IPS-18a (cell line): ENCODE measurements around the gene DAAM1.

Experiments
- H3K27ac ChIP-seq: one replicate; pipeline ENCODE4 v1.5.1; 2013; ENCODE audit warnings: low read length
- H3K27me3 ChIP-seq: one replicate; pipeline ENCODE4 v1.6.1; 2013; ENCODE audit warnings: mild to moderate bottlenecking, low read length; ENCODE audit not compliant: control insufficient read depth, insufficient read depth
- H3K36me3 ChIP-seq: one replicate; pipeline ENCODE4 v1.6.1; 2013; ENCODE audit warnings: low read depth, low read length; ENCODE audit not compliant: control insufficient read depth
- H3K4me1 ChIP-seq: one replicate; pipeline ENCODE4 v1.6.1; 2013; ENCODE audit warnings: low read depth, low read length; ENCODE audit not compliant: control insufficient read depth
- H3K4me3 ChIP-seq: one replicate; pipeline ENCODE4 v1.5.1; 2013; ENCODE audit warnings: low read length
- H3K9ac ChIP-seq: one replicate; pipeline ENCODE4 v1.6.1; 2013; ENCODE audit warnings: mild to moderate bottlenecking, low read length, moderate library complexity
- H3K9me3 ChIP-seq: one replicate; pipeline ENCODE4 v1.6.1; 2013; ENCODE audit warnings: low read depth, low read length; ENCODE audit not compliant: control insufficient read depth

The DAAM1 gene

GRCh38 chr14:59262717-59263454 lies 74.4 kb downstream of the DAAM1 start:
- no peak overlapping the region for H3K4me3 ChIP-seq
- H3K27ac ChIP-seq: no peak overlapping the region
- H3K9ac ChIP-seq: no peak overlapping the region
- H3K36me3 ChIP-seq: no peaks in the 10 kb centered on the region
- no peaks in the 10 kb centered on the region for H3K9me3 ChIP-seq
- no peaks in the 10 kb centered on the region for H3K4me1 ChIP-seq
- H3K27me3 ChIP-seq: no peaks in the 10 kb centered on the region

- Histone ChIP-seq H3K27ac (no peak overlapping the region), H3K4me1 (no peaks in the 10 kb centered on the region)
Measured at GRCh38 chr14:59265808-59266207, 77.3 kb downstream of the DAAM1 start.

GRCh38 chr14:59267046-59267445 lies 78.6 kb downstream of the DAAM1 start:
- no peaks in the 10 kb centered on the region for H3K9me3 ChIP-seq
- H3K36me3 ChIP-seq: no peaks in the 10 kb centered on the region
- H3K4me3 ChIP-seq: no peak overlapping the region
- H3K27me3 ChIP-seq: no peaks in the 10 kb centered on the region
- H3K27ac ChIP-seq: no peak overlapping the region
- H3K9ac ChIP-seq: no peak overlapping the region
- no peaks in the 10 kb centered on the region for H3K4me1 ChIP-seq

More at GRCh38 chr14:59265808-59266207, 77.3 kb downstream of the DAAM1 start:
- H3K4me3 ChIP-seq: no peak overlapping the region
- H3K27me3 ChIP-seq: no peaks in the 10 kb centered on the region
- H3K9ac ChIP-seq: no peak overlapping the region
- no peaks in the 10 kb centered on the region for H3K36me3 ChIP-seq
- H3K9me3 ChIP-seq: no peaks in the 10 kb centered on the region

- no peaks in the 10 kb centered on the region for H3K27me3 ChIP-seq
- no peaks in the 10 kb centered on the region for H3K36me3 ChIP-seq
- no peaks in the 10 kb centered on the region for H3K4me1 ChIP-seq
- no peaks in the 10 kb centered on the region for H3K9me3 ChIP-seq
- H3K9ac ChIP-seq: no peak overlapping the region
- H3K4me3 ChIP-seq: no peak overlapping the region
- H3K27ac ChIP-seq: no peak overlapping the region
Measured at GRCh38 chr14:59268011-59268410, 79.5 kb downstream of the DAAM1 start.

GRCh38 chr14:59268858-59269257 lies 80.4 kb downstream of the DAAM1 start:
- Histone ChIP-seq H3K27me3 (no peaks in the 10 kb centered on the region), H3K4me1 (no peaks in the 10 kb centered on the region), H3K9ac (no peak overlapping the region), H3K27ac (no peak overlapping the region), H3K4me3 (no peak overlapping the region), H3K36me3 (no peaks in the 10 kb centered on the region), H3K9me3 (no peaks in the 10 kb centered on the region)

- H3K9me3 ChIP-seq: no peaks in the 10 kb centered on the region
- H3K4me3 ChIP-seq: no peak overlapping the region
- no peak overlapping the region for H3K9ac ChIP-seq
- H3K27me3 ChIP-seq: no peaks in the 10 kb centered on the region
- no peaks in the 10 kb centered on the region for H3K36me3 ChIP-seq
- no peaks in the 10 kb centered on the region for H3K4me1 ChIP-seq
- no peak overlapping the region for H3K27ac ChIP-seq
Measured at GRCh38 chr14:59269466-59269865, 81.0 kb downstream of the DAAM1 start.

- Histone ChIP-seq H3K9me3 (no peaks in the 10 kb centered on the region), H3K4me1 (no peaks in the 10 kb centered on the region), H3K27ac (no peak overlapping the region), H3K4me3 (no peak overlapping the region), H3K9ac (no peak overlapping the region), H3K27me3 (no peaks in the 10 kb centered on the region), H3K36me3 (no peaks in the 10 kb centered on the region)
Measured at GRCh38 chr14:59271256-59271655, 82.8 kb downstream of the DAAM1 start.

GRCh38 chr14:59271734-59272133 lies 83.3 kb downstream of the DAAM1 start:
- no peaks in the 10 kb centered on the region for H3K9me3 ChIP-seq
- H3K4me3 ChIP-seq: no peak overlapping the region
- no peak overlapping the region for H3K9ac ChIP-seq
- no peaks in the 10 kb centered on the region for H3K36me3 ChIP-seq
- H3K27me3 ChIP-seq: no peaks in the 10 kb centered on the region
- H3K4me1 ChIP-seq: no peaks in the 10 kb centered on the region
- H3K27ac ChIP-seq: no peak overlapping the region

- Histone ChIP-seq H3K9ac (no peak overlapping the region), H3K4me3 (no peak overlapping the region), H3K4me1 (no peaks in the 10 kb centered on the region), H3K36me3 (no peaks in the 10 kb centered on the region), H3K9me3 (no peaks in the 10 kb centered on the region), H3K27ac (no peak overlapping the region), H3K27me3 (no peaks in the 10 kb centered on the region)
Measured at GRCh38 chr14:59272633-59273032, 84.2 kb downstream of the DAAM1 start.

- no peaks in the 10 kb centered on the region for H3K36me3 ChIP-seq
- H3K27ac ChIP-seq: no peak overlapping the region
- no peaks in the 10 kb centered on the region for H3K4me1 ChIP-seq
- H3K9ac ChIP-seq: no peak overlapping the region
- H3K9me3 ChIP-seq: no peaks in the 10 kb centered on the region
- H3K27me3 ChIP-seq: no peaks in the 10 kb centered on the region
- no peak overlapping the region for H3K4me3 ChIP-seq
Measured at GRCh38 chr14:59273737-59274136, 85.3 kb downstream of the DAAM1 start.

GRCh38 chr14:59274991-59275391 lies 86.5 kb downstream of the DAAM1 start:
- Histone ChIP-seq H3K27ac (no peak overlapping the region), H3K27me3 (no peaks in the 10 kb centered on the region), H3K9ac (no peak overlapping the region), H3K4me3 (no peak overlapping the region), H3K9me3 (no peaks in the 10 kb centered on the region), H3K36me3 (no peaks in the 10 kb centered on the region), H3K4me1 (no peaks in the 10 kb centered on the region)

- H3K4me3 ChIP-seq: no peak overlapping the region
- H3K9ac ChIP-seq: no peak overlapping the region
- no peaks in the 10 kb centered on the region for H3K27me3 ChIP-seq
- H3K9me3 ChIP-seq: no peaks in the 10 kb centered on the region
- H3K4me1 ChIP-seq: no peaks in the 10 kb centered on the region
- H3K27ac ChIP-seq: no peak overlapping the region
- H3K36me3 ChIP-seq: no peaks in the 10 kb centered on the region
Measured at GRCh38 chr14:59275668-59276067, 87.2 kb downstream of the DAAM1 start.
